NCI-H446 (cell line): ENCODE measurements around the gene INPP5D.

Source experiments
- DNase-seq, 2 experiments: peaks; one replicate each; lab custom pipeline; 2025; lab: John Stamatoyannopoulos, UW

INPP5D gene

DNA sequence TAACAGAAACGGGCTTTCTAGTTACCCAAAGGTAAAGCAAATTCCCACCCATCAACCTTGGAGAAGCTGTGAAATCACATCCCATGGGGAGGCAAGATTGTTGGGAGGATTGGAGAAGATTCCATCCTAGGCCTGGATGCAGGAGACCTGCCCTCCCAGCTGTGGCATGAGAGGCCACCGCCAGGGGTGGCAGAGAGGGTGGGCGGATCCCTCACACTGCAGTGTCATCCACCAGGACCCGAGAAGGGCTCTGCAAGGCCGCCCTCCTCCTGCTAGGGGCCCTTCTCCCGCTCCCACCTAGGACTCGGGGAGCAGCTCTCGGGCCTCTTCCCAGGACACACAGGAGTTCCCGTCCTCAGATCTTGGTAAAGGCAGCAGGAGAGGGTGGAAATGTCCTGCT, 175.8 kb downstream of the INPP5D start:
- no peak for DNase-seq

DNA sequence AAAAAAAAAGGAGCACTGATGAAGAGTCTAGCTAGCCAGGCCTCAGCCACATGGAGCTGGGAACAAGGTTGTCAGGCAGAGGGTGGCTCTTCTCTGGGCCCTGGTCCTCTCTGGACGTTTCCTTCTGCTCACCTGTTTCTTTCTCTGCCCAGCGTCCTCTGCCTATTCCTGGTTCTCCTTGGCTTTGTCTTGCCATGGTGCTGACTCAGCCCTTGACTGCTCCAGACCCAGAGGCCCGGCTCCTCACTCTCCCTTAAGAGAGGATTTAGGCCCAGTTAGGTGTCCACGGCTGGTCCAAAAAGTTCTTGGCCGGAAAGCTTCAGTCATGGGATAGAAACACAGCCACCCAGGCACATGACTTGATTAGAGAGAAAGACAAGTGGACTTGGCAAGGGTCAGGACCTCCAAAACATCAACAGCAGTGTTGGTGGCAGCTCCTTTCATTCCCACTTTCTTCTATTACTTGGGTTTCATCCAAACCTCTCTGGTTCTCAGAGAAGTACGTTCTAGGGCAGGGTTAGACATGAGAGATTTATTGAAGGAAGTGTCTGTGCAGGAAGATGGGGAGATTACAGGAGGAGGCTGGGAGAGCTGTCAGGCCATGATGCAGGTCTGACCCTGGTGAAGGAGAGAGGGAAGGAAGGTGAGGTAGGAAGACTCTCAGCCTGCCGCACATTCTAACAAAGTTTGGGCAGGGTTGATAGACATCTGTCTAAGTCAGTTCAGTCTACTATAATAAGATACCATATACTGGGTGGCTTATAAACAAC, 176.9 kb downstream of the INPP5D start:
- DNase-seq, result no peak

DNA sequence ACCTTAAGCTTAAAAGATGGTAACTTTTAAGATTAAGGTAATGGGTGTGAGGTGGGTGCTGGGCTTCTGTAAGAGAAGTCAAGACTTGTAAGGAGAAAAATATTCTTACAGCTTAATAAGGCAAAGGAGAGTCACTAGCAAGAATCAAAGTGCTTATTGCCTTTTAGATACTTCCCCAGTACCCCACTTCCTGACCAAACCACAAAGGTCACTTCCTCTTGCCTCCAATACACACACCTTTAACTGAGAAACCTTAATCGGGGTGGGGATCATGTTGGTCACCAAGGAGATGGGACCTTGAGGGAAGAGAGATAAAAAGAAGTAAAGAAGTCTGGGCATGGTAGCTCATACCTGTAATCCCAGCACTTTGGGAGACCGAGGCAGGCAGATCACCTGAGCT, 180.8 kb downstream of the INPP5D start:
- no peak for DNase-seq

DNA sequence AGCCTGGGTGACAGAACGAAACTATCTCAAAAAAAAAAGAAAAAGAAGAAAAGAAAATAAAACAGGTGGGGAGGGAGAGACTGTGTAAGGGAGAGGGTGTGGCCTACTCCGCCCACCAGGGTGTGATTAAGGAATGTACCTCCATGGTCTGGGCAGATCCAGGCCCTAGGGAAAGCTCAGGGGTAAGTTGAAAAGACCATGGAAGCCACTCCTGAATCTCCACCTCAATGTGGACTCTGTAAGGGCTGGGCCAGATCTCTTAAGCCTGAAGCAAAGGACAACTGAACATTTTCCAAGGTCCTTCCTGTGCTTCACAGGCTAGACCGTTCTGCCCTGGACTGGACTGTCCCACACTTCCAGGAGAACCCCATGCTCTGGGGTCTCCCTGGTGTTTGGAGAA, 181.7 kb downstream of the INPP5D start:
- DNase-seq, result no peak

DNA sequence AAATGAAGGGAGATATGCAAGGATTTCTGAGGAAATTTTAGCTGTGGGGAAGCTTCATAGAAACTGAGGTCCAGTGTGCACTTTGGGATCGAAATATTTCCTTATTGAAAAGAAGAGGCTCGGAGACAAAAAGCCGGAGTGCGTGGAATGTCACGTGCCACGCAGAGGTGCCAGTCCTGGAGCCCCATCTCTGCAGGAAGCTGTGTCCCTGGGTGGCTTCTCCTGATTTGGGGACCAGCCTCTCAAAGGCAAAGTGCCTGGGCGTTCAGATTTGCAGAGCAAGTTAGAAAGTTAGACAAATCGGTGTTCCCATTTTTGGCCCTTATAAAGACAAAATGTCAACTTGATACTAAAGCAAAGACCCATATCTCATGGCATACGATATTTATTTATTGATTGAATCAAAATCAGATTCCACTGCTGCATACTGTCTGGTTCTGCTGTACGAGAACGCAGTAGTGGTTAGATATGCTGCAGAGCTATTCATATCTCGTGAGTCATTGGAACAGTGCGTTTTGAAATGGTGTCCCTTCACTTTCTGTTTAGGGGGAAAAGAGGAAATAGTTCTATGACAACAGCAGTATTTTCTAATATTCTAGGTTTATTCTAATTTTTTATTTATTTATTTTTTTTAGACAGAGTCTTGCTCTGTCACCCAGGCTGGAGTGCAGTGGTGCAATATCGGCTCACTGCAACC, 182.2 kb downstream of the INPP5D start:
- DNase-seq, result no peak

DNA sequence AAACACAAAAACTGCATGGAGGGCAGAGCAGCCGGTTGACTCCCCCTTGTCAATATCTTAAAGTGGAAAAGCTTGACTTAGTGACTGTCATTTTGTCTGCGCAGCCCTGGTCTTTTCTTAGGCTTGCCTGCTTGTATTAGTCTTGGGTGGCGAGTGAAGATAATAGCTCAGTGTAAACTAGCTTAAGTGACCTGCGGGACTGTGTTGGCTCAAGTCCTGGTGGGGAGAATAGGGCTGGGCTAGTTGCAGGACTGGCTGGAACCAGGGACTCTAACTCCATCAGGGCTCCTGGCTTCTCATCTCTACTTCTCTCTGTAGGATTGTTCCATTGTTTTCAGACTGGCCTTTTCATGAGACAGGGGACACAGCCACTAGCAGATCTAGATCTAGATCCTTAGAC, 183.2 kb downstream of the INPP5D start:
- DNase-seq, result no peak

DNA sequence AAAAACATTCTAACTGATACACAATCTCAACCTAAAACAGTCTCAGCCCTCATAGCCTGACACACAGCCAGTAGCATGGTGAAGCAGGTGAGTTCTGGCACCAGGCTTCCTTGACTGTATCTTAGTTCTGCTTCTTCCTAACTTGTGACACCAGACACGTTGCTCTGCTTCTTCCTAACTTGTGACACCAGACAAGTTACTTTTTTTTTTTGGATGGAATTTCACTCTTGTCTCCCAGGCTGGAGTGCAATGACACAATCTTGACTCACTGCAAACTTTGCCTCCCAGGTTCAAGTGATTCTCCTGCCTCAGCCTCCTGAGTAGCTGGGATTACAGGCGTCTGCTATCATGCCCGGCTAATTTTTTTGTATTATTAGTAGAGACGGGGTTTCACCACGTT, 184.7 kb downstream of the INPP5D start:
- DNase-seq, result no peak

DNA sequence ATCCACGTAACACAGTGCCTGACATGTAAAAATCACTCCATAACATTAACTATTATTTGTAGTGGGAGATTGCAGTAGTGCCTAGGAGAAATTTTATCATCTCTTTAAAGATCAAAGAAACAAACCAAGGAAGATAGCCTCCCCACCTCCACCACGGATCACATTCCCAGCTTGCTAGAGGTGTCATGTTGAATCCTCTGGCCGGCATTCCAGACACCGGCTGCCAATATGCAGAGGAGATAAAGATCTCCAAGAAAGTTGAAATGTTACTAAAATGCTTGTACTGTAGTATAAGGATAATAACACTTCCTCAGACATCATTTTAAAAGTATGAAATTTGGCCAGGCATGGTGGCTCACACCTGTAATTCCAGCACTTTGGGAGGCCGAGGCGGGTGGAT, 185.3 kb downstream of the INPP5D start:
- no peak for DNase-seq

DNA sequence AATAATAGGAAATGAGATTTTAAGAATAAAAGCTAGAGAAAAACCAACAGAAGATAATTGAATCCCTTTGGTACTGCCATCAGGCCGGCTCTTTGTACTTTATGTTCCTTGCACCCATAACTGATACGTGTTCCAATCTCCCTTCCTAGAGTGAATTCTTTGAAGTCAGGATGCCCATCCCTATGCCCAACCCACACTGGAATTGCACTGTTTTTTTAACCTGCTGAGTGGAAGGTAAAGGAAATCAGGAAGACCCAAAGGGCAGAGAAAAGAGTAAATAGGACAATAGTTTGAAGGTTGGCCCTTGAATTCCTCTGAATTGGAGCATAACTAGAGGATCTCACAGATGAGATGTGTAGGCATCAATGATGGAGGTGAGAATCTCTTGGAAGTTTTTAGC, 187.0 kb downstream of the INPP5D start:
- DNase-seq, result no peak

DNA sequence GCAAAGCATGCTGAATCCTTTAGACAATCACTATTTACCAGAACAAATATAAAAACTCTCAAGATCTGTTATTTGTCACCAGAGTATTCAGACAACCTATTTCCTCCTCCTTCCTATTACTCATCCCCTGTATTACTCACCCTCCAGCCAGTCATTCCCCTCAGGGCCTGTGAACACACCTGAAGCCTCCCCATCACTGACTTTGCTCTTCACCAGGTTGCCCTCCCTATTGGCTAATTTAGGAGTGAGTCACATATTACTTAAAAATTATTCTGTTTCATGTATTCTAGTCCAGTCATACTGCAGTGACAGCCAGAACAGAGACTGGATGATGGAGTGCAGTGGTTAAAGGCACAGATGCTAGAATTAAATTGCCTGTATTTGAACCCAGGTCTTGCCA, 187.6 kb downstream of the INPP5D start:
- no peak for DNase-seq

DNA sequence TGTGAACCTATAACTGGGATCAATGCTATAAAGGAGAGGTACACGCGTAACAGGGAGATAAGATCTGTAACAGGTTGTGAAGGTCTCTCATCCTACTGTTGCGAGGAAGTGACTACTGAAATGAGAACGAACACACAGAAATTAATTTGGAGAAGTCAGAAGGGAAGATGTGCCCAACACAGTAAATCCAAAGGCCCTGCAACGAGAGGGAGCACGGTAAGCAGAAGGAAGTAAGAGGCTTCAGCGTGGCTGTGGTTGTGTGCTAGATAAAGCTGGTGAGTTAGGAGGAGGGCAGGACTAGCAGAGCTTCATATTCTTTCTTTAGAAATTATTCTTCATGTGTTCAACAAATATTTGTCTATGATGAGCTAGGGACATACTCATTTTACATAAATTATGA, 188.9 kb downstream of the INPP5D start:
- DNase-seq, result no peak

DNA sequence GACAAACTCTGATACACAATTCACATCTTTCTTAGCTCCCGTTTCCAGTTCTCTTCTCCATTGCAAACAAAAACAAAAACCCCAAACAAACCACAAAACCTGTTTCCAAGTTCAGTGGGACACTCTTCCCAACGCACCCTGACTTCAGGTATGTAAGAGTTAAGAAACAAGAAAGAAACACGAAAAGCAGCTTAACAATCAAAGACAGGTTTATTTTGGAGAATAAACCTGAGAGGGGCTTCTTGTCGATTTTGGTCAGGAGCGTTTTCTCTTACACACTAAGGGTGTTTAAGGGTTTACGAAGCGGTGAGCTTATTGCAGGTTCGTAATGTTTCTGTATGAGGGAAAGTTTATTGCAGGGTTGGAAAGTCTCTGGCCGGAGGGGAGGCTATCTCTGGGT, 190.4 kb downstream of the INPP5D start:
- no peak for DNase-seq

DNA sequence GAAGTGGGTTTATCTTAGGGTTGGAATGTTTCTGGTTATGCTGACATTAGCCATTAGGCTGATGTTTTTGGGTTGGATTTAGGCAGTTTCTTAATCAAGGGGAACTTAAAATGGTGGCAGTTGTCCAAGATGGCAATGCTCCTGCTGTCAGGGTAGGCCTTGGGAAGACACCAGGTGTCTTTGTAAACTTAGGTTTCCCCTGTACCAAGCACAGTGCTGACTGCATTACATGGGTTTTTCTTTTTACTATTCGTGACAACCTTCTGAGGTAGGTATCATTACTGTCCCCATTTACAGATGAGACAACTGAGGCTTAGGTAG, 190.8 kb downstream of the INPP5D start:
- no peak for DNase-seq

DNA sequence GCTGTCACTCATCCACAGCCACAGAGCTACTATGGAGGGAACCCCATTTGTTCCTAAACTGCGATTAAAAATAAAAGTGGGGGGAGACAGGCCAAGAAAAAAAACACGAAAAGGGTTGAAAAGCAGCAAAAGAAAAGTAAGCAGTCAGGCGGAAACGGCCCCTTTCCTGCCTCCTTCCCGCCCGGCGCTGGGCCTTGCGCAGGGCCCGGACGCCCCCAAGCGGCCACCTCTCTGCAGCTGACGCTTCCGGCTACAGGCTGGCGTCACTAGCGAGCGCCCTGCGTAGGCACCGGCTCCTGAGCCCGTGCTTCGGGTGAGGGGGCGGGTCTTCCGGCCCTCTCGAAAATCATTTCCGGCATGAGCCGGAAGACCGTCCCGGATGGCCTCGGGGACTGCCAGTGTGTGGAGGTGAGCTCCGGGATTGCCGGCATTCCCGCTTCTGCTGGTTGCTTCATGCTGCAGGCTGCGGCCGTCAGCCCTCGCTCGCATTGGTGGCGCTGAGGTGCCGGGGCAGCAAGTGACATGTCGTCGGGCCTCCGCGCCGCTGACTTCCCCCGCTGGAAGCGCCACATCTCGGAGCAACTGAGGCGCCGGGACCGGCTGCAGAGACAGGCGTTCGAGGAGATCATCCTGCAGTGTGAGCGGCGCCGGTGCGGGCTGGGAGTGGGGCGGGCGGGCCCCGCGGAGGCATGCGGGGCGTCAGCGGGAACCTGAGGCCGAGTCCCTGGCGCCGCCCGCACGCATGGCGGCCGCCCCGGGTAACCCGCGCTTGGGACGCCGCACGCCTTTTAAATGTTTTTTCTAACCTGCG, 191.4 kb downstream of the INPP5D start, which contains the start of gene ATG16L1:
TSS of gene ATG16L1 (plus strand) at position 368 of the 811 bp plus-strand sequence. CDS start at position 523, 155 bp downstream.
- DNase-seq, result peak; percentile 76 to 97

DNA sequence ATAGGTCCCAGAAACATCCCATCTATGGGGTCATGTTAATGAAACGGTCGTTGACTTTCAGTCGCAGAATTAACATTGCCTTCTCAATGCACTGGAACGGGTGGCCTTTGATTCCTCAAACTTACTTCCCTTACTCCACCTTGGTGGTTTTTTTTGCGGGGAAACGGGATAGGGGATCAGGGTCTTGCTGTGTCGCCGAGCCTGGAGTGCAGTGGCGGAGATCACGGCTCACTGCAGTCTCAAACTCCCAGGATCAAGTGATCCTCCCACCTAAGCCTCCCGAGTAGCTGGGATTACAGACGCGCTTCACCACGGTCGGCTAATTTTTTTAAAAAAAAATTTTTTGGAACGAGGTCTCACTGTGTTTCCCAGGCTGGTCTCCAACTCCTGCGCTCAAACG, 192.1 kb downstream of the INPP5D start:
- no peak for DNase-seq

DNA sequence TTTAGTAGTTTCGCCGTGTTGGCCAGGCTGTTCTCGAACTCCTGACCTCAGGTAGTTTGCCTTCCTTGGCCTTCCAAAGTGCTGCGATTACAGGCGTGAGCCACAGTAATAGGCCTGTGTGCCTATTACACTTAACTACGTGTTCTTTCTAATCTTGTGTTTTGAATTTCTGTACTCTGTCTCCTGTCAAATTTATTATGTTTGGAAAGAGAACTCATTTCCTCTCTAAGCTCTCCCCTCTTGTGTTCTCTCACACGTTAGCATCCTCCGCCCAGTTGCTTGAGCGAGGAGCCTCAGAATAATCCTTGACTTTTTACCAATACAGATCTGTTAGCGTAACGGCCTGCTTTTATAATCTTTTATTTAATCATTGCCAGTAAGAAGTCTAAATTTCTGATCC, 195.0 kb downstream of the INPP5D start:
- DNase-seq, result no peak

DNA sequence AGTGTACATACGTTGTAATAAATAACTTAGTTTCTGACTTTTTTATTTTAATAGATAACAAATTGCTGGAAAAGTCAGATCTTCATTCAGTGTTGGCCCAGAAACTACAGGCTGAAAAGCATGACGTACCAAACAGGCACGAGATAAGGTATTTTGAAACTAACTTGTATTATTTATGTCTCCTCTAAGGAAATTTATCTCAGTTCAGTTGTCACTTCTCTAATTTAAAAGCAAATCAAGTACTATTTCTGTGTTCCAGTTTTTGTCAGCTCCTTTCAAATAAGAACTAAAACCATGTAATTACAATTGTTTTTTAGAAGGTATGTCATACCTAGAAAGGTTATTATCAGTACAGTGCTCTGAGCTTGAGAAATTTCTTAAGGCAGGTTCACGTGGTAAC, 195.9 kb downstream of the INPP5D start:
- DNase-seq, result no peak
